ENCODE measurements around the gene DHX38. TPM values are rescaled to one million over a fixed set of nuclear protein-coding genes. Genes with fewer than 3 reads are reported as not detected.
A peak's percentile ranks its signal among the peaks of the same experiment; 100 is the strongest.

The DHX38 gene
- total and polyA plus RNA-seq, 2 of the 13 experiments (the other 11 are each of a cell fraction or from before 2014, with no cell fraction given), result 54.4 to 85.9 TPM

DNA sequence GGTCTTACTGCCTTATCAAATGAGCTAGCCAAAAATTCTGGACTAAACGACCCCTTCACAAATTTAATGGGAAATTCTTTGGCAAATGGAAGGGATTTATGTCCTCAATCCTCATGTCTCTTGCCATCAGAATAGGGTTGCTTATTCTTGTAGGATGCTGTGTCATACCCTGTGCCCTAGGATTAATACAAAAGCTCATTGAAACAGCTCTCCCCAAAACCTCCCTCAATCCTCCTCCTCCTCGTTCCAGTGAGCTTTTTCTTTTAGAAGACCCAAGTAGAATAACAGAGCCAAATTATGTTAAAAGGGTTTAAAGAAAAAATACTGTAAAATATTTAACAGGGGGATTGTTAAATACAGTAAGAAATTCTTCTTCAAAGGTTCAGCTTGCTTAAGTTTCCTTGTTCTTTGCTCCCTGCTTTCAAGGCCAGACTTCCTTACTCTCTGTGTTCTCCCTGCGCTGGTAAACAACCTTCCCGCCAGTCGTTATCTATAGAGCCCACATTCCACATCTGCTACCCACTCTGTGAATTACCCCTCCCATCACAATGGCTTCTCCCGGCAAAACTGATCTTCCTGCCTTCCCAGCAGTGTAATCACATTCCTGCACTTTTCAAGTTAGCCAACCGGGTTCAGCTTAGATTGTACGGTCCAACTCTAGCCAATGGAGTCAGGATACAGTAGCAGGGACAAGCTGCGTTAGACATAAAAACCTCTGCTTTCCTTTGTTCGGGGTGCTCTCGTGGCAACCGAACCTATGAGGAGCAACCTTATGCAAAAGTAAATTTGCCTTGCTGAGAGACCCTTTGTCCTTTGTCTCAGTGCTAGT lies 20.9 kb upstream of the DHX38 start (continued):
- TF ChIP-seq FOSL2 (CRISPR knock-in tag; IDR thresholded peaks at IDR 0.05) (peak; percentile 61), ARNT (IDR thresholded peaks at IDR 0.05) (no peak), ZNF816 (CRISPR knock-in tag; IDR thresholded peaks at IDR 0.05; ENCODE audit: borderline replicate concordance) (no peak), CBFB (CRISPR knock-in tag; IDR thresholded peaks at IDR 0.05) (no peak), ZNF143 (CRISPR knock-in tag; IDR thresholded peaks at IDR 0.05) (no peak), ZNF30 (CRISPR knock-in tag; IDR thresholded peaks at IDR 0.05) (no peak), NFE2 (CRISPR knock-in tag; IDR thresholded peaks at IDR 0.05) (no peak), PAF1 (CRISPR knock-in tag; IDR thresholded peaks at IDR 0.05) (peak; percentile 78; the same call in 1 of the 2 replicates), ZNF20 (CRISPR knock-in tag; IDR thresholded peaks at IDR 0.05) (no peak), ZNF7 (CRISPR knock-in tag; IDR thresholded peaks at IDR 0.05) (no peak), ZNF747 (CRISPR knock-in tag; IDR thresholded peaks at IDR 0.05; ENCODE audit: borderline replicate concordance) (0 out of 2 replicates have a peak, but pooled peaks have one; percentile 40), ZNF460 (CRISPR knock-in tag; IDR thresholded peaks at IDR 0.05; ENCODE audit: borderline replicate concordance) (no peak), ZNF891 (CRISPR knock-in tag; IDR thresholded peaks at IDR 0.05) (no peak), NONO (IDR thresholded peaks at IDR 0.05) (no peak), NONO (CRISPR knock-in tag; conservative IDR thresholded peaks at IDR 0.05) (peak; percentile 58), FOXM1 (CRISPR knock-in tag; IDR thresholded peaks at IDR 0.05) (peak; percentile 98), NCOA1 (CRISPR knock-in tag; IDR thresholded peaks at IDR 0.05) (no peak), TOE1 (CRISPR knock-in tag; IDR thresholded peaks at IDR 0.05) (peak; percentile 72; the same call in 1 of the 2 replicates)
- TF ChIP-seq, protein P1, sequence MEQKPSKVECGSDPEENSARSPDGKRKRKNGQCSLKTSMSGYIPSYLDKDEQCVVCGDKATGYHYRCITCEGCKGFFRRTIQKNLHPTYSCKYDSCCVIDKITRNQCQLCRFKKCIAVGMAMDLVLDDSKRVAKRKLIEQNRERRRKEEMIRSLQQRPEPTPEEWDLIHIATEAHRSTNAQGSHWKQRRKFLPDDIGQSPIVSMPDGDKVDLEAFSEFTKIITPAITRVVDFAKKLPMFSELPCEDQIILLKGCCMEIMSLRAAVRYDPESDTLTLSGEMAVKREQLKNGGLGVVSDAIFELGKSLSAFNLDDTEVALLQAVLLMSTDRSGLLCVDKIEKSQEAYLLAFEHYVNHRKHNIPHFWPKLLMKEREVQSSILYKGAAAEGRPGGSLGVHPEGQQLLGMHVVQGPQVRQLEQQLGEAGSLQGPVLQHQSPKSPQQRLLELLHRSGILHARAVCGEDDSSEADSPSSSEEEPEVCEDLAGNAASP (CRISPR knock-in tag; IDR thresholded peaks at IDR 0.05; ENCODE audit: borderline replicate concordance), result peak; percentile 37; the same call in 1 of the 2 replicates
- TF ChIP-seq, protein P2, sequence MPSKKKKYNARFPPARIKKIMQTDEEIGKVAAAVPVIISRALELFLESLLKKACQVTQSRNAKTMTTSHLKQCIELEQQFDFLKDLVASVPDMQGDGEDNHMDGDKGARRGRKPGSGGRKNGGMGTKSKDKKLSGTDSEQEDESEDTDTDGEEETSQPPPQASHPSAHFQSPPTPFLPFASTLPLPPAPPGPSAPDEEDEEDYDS (CRISPR knock-in tag; IDR thresholded peaks at IDR 0.05), result peak; percentile 96
- TF ChIP-seq, protein P3, sequence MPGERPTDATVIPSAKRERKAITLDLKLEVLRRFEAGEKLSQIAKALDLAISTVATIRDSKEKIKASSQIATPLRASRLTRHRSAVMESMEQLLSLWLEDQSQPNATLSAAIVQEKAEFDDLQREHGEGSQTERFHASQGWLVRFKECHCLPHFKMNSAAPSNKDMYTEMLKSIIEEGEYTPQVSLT (CRISPR knock-in tag; IDR thresholded peaks at IDR 0.05; ENCODE audit: borderline replicate concordance, low read depth), result no peak
- TF ChIP-seq, protein P4, sequence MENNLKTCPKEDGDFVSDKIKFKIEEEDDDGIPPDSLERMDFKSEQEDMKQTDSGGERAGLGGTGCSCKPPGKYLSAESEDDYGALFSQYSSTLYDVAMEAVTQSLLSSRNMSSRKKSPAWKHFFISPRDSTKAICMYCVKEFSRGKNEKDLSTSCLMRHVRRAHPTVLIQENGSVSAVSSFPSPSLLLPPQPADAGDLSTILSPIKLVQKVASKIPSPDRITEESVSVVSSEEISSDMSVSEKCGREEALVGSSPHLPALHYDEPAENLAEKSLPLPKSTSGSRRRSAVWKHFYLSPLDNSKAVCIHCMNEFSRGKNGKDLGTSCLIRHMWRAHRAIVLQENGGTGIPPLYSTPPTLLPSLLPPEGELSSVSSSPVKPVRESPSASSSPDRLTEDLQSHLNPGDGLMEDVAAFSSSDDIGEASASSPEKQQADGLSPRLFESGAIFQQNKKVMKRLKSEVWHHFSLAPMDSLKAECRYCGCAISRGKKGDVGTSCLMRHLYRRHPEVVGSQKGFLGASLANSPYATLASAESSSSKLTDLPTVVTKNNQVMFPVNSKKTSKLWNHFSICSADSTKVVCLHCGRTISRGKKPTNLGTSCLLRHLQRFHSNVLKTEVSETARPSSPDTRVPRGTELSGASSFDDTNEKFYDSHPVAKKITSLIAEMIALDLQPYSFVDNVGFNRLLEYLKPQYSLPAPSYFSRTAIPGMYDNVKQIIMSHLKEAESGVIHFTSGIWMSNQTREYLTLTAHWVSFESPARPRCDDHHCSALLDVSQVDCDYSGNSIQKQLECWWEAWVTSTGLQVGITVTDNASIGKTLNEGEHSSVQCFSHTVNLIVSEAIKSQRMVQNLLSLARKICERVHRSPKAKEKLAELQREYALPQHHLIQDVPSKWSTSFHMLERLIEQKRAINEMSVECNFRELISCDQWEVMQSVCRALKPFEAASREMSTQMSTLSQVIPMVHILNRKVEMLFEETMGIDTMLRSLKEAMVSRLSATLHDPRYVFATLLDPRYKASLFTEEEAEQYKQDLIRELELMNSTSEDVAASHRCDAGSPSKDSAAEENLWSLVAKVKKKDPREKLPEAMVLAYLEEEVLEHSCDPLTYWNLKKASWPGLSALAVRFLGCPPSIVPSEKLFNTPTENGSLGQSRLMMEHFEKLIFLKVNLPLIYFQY (CRISPR knock-in tag; IDR thresholded peaks at IDR 0.05; ENCODE audit: borderline replicate concordance), result peak; percentile 57; the same call in 1 of the 2 replicates
- TF ChIP-seq, protein P5, sequence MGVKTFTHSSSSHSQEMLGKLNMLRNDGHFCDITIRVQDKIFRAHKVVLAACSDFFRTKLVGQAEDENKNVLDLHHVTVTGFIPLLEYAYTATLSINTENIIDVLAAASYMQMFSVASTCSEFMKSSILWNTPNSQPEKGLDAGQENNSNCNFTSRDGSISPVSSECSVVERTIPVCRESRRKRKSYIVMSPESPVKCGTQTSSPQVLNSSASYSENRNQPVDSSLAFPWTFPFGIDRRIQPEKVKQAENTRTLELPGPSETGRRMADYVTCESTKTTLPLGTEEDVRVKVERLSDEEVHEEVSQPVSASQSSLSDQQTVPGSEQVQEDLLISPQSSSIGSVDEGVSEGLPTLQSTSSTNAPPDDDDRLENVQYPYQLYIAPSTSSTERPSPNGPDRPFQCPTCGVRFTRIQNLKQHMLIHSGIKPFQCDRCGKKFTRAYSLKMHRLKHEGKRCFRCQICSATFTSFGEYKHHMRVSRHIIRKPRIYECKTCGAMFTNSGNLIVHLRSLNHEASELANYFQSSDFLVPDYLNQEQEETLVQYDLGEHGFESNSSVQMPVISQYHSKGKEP (CRISPR knock-in tag; IDR thresholded peaks at IDR 0.05), result peak; percentile 24; the same call in 1 of the 2 replicates
